Parathyroid adenoma (tissue), 2 donors: Measurements from ENCODE around the gene PXK.

Experiments used
- H2AFZ ChIP-seq: fragments of 300-600 bp; sonication (generic); one replicate; pipeline ENCODE4 v1.7.0; 2017; ENCODE audit warnings: antibody characterized with exemption, mild to moderate bottlenecking
- H3K27ac ChIP-seq: fragments of 300-600 bp; sonication (generic); one replicate; pipeline ENCODE4 v1.7.0; 2017
- H3K27me3 ChIP-seq: fragments of 300-600 bp; sonication (generic); one replicate; pipeline ENCODE4 v1.7.0; 2017; ENCODE audit warnings: low read length; ENCODE audit not compliant: control insufficient read depth, insufficient read depth
- H3K36me3 ChIP-seq: fragments of 300-600 bp; sonication (generic); one replicate; pipeline ENCODE4 v1.7.0; 2017; ENCODE audit warnings: low read length; ENCODE audit not compliant: control insufficient read depth, insufficient read depth
- H3K4me1 ChIP-seq: fragments of 300-600 bp; sonication (generic); one replicate; pipeline ENCODE4 v1.7.0; 2017; ENCODE audit warnings: control low read depth
- H3K4me2 ChIP-seq: fragments of 300-600 bp; sonication (generic); one replicate; pipeline ENCODE4 v1.7.0; 2017; ENCODE audit warnings: low read length
- H3K4me3 ChIP-seq: fragments of 300-600 bp; sonication (generic); one replicate; pipeline ENCODE4 v1.7.0; 2017; ENCODE audit warnings: low read depth, low read length
- H3K79me2 ChIP-seq: fragments of 300-600 bp; sonication (generic); one replicate; pipeline ENCODE4 v1.7.0; 2017; ENCODE audit warnings: control low read depth
- H3K9ac ChIP-seq: fragments of 300-600 bp; sonication (generic); one replicate; pipeline ENCODE4 v1.7.0; 2017; ENCODE audit warnings: mild to moderate bottlenecking
- H3K9me3 ChIP-seq: fragments of 300-600 bp; sonication (generic); one replicate; pipeline ENCODE4 v1.7.0; 2017; ENCODE audit warnings: low read length; ENCODE audit not compliant: control insufficient read depth
- TF ChIP-seq, protein P1 (sequence below): fragments of 300-600 bp; sonication (generic); IDR thresholded peaks from one replicate; pipeline ENCODE4 v1.7.0; 2017; ENCODE audit warnings: antibody characterized with exemption, mild to moderate bottlenecking
- donor health status: primary hyperparathyroidism.

Gene PXK

DNA sequence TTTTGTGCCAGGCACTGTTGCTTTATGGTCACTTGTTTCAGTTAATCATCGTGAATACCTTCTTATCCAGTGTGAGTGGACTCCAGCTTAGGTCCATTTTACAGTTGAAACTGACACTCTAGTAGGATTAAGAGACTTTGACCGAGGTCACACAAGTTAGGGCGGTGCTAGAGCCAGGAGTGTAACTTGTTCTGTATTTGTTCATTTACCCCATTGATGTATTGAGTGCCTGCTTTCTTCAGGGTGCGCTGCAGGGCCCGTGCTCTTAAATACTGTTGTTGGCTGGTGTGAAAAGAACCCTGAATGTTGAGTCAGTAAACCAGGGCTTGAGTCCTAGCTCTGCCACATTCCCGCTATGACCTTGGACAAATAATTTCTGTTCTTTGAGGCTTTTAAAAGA, 85.5 kb downstream of the PXK start:
- no peak overlapping the region for H3K9ac ChIP-seq
- H3K36me3 ChIP-seq, result no peaks in the 10 kb centered on the region
- no peak overlapping the region for H2AFZ ChIP-seq
- TF ChIP-seq, protein P1, sequence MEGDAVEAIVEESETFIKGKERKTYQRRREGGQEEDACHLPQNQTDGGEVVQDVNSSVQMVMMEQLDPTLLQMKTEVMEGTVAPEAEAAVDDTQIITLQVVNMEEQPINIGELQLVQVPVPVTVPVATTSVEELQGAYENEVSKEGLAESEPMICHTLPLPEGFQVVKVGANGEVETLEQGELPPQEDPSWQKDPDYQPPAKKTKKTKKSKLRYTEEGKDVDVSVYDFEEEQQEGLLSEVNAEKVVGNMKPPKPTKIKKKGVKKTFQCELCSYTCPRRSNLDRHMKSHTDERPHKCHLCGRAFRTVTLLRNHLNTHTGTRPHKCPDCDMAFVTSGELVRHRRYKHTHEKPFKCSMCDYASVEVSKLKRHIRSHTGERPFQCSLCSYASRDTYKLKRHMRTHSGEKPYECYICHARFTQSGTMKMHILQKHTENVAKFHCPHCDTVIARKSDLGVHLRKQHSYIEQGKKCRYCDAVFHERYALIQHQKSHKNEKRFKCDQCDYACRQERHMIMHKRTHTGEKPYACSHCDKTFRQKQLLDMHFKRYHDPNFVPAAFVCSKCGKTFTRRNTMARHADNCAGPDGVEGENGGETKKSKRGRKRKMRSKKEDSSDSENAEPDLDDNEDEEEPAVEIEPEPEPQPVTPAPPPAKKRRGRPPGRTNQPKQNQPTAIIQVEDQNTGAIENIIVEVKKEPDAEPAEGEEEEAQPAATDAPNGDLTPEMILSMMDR, result no peak
- H3K4me2 ChIP-seq, result no peak overlapping the region
- no peak overlapping the region for H3K27ac ChIP-seq
- peaks cover 5% of the 10 kb centered on the region for H3K4me1 ChIP-seq
- H3K27me3 ChIP-seq, result no peaks in the 10 kb centered on the region
- peaks cover 6% of the 10 kb centered on the region for H3K79me2 ChIP-seq
- no peaks in the 10 kb centered on the region for H3K9me3 ChIP-seq
- H3K4me3 ChIP-seq, result no peak overlapping the region

DNA sequence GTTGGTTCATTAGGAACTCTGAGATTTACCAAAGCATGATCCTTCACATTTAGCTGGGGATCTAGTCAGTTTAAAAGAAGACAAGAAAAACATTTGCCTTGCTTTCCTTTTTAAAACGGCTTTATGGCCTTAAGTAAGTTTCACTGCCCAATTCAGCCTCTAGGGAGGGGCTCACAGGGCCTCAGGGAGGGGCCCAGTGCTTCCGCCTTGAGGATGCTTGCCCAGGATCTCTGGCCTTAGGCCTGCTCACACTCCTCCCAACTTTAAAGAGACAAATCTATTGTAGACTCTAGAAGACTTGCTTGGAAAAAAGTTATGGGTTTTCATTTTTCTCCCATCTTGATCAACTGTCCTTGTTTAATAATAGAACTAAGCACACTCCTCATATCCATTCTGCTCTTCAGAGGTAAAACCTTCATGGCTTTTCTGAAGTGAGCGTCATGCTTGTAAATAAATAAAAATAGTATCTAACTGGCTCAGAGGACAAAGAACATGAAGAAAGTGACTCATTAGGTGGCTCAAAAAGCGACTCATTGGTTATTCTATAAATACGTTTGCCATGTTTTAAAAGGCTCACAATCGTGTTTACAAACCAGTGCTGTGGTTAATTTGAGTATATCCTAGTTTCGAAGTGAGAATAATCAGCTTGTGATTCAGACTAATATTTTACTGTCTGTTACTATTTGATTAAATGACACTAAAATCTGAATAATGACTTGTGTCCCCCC, 87.3 kb downstream of the PXK start:
- H3K79me2 ChIP-seq, result peaks cover 6% of the 10 kb centered on the region
- TF ChIP-seq, protein P1, result no peak
- H3K4me3 ChIP-seq, result no peak overlapping the region
- H2AFZ ChIP-seq, result no peak overlapping the region
- no peak overlapping the region for H3K9ac ChIP-seq
- no peak overlapping the region for H3K4me2 ChIP-seq
- no peaks in the 10 kb centered on the region for H3K36me3 ChIP-seq
- H3K9me3 ChIP-seq, result no peaks in the 10 kb centered on the region
- H3K4me1 ChIP-seq, result no peaks in the 10 kb centered on the region
- H3K27me3 ChIP-seq, result no peaks in the 10 kb centered on the region
- peak overlapping the region; percentile 39 for H3K27ac ChIP-seq

DNA sequence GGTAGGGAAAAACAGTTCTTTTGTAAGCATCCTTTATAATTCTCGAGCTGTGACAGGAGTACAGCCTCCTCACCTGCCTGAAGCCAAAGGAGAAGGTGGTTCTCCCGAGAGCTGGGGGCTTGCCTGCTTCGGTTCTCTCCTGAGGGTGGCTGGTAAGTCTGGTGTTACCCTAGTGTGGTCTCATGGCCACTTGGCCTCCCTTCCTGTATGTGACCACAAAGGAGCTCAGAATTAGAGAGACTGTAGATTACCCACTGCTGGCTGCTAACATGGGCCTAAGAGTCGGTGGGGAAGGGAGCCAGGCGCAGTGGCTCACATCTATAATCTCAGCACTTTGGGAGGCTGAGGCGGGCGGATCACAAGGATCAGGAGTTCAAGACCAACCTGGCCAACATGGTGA, 88.3 kb downstream of the PXK start:
- H2AFZ ChIP-seq, result no peak overlapping the region
- no peaks in the 10 kb centered on the region for H3K79me2 ChIP-seq
- TF ChIP-seq, protein P1, result no peak
- no peaks in the 10 kb centered on the region for H3K4me1 ChIP-seq
- H3K9me3 ChIP-seq, result no peaks in the 10 kb centered on the region
- H3K4me2 ChIP-seq, result no peak overlapping the region
- no peaks in the 10 kb centered on the region for H3K27me3 ChIP-seq
- H3K9ac ChIP-seq, result no peak overlapping the region
- no peak overlapping the region for H3K27ac ChIP-seq
- no peak overlapping the region for H3K4me3 ChIP-seq
- no peaks in the 10 kb centered on the region for H3K36me3 ChIP-seq

- Histone ChIP-seq H3K4me1 (no peaks in the 10 kb centered on the region), H3K4me2 (no peak overlapping the region), H2AFZ (no peak overlapping the region), H3K36me3 (no peaks in the 10 kb centered on the region), H3K9me3 (no peaks in the 10 kb centered on the region), H3K4me3 (no peak overlapping the region), H3K27ac (no peak overlapping the region), H3K9ac (no peak overlapping the region), H3K27me3 (no peaks in the 10 kb centered on the region), H3K79me2 (no peaks in the 10 kb centered on the region)
- TF ChIP-seq, protein P1, result peak; percentile 5
Measured at GRCh38 chr3:58422756-58423325, 90.1 kb downstream of the PXK start.

- H3K36me3 ChIP-seq, result no peaks in the 10 kb centered on the region
- no peaks in the 10 kb centered on the region for H3K4me1 ChIP-seq
- H3K4me2 ChIP-seq, result no peak overlapping the region
- H2AFZ ChIP-seq, result no peak overlapping the region
- no peaks in the 10 kb centered on the region for H3K79me2 ChIP-seq
- H3K27me3 ChIP-seq, result no peaks in the 10 kb centered on the region
- TF ChIP-seq, protein P1, result no peak
- H3K27ac ChIP-seq, result no peak overlapping the region
- H3K9me3 ChIP-seq, result no peaks in the 10 kb centered on the region
- H3K4me3 ChIP-seq, result no peak overlapping the region
- H3K9ac ChIP-seq, result no peak overlapping the region
Measured at GRCh38 chr3:58424613-58425012, 91.9 kb downstream of the PXK start.
